ENCODE data around the gene RIPPLY1. TPM values are rescaled to one million over a fixed set of nuclear protein-coding genes. Genes with fewer than 3 reads are reported as not detected.
A peak's percentile ranks its signal among the peaks of the same experiment; 100 is the strongest.

The RIPPLY1 gene
- total RNA-seq, 1 donor, result not detected

- peak; percentile 86 for DNase-seq (ENCODE audit: insufficient read length, low spot score, missing footprints)
- peak overlapping the region; percentile 35 for H2AFZ ChIP-seq (ENCODE audit: low read length)
- H3K27me3 ChIP-seq (ENCODE audit: insufficient read depth, low read length), result peaks cover 2% of the 10 kb centered on the region
- H3K4me1 ChIP-seq (ENCODE audit: insufficient read depth, low read length), result peaks cover 36% of the 10 kb centered on the region
- no peak overlapping the region for H3K4me2 ChIP-seq (ENCODE audit: insufficient read depth, low read length)
- peak overlapping the region; percentile 11 for H3K27ac ChIP-seq (ENCODE audit: low read depth, low read length)
- TF ChIP-seq CTCF (IDR thresholded peaks at IDR 0.05; ENCODE audit: extremely low read depth, low read depth, low read length), result no peak
- H3K79me2 ChIP-seq (ENCODE audit: insufficient read depth, low read length), result no peaks in the 10 kb centered on the region
- no peaks in the 10 kb centered on the region for H4K20me1 ChIP-seq (ENCODE audit: insufficient read depth, low read length)
- H3K4me3 ChIP-seq (ENCODE audit: insufficient read depth, low read length), result no peak overlapping the region
- H3K9me3 ChIP-seq (ENCODE audit: low read depth, low read length), result no peaks in the 10 kb centered on the region
- no peaks in the 10 kb centered on the region for H3K36me3 ChIP-seq (ENCODE audit: insufficient read depth, low read length)
Observed at GRCh38 chrX:106897259-106897658, 5.9 kb downstream of the RIPPLY1 start.

GRCh38 chrX:106894978-106895452, 8.1 kb downstream of the RIPPLY1 start:
- no peaks in the 10 kb centered on the region for H3K36me3 ChIP-seq (ENCODE audit: insufficient read depth, low read length)
- peak overlapping the region; percentile 56 for H3K27ac ChIP-seq (ENCODE audit: low read depth, low read length)
- H3K9me3 ChIP-seq (ENCODE audit: low read depth, low read length), result no peaks in the 10 kb centered on the region
- H3K79me2 ChIP-seq (ENCODE audit: insufficient read depth, low read length), result no peaks in the 10 kb centered on the region
- H3K27me3 ChIP-seq (ENCODE audit: insufficient read depth, low read length), result peaks cover 11% of the 10 kb centered on the region
- TF ChIP-seq CTCF (IDR thresholded peaks at IDR 0.05; ENCODE audit: extremely low read depth, low read depth, low read length), result no peak
- no peaks in the 10 kb centered on the region for H4K20me1 ChIP-seq (ENCODE audit: insufficient read depth, low read length)
- H3K4me3 ChIP-seq (ENCODE audit: insufficient read depth, low read length), result no peak overlapping the region
- H2AFZ ChIP-seq (ENCODE audit: low read length), result no peak overlapping the region
- DNase-seq (ENCODE audit: insufficient read length, low spot score, missing footprints), result no peak
- peak overlapping the region; percentile 38 for H3K4me2 ChIP-seq (ENCODE audit: insufficient read depth, low read length)
- H3K4me1 ChIP-seq (ENCODE audit: insufficient read depth, low read length), result peaks cover 36% of the 10 kb centered on the region

- Histone ChIP-seq H3K27me3 (ENCODE audit: insufficient read depth, low read length) (peaks cover 11% of the 10 kb centered on the region), H3K36me3 (ENCODE audit: insufficient read depth, low read length) (no peaks in the 10 kb centered on the region), H3K9me3 (ENCODE audit: low read depth, low read length) (no peaks in the 10 kb centered on the region), H2AFZ (ENCODE audit: low read length) (peak overlapping the region; percentile 63), H4K20me1 (ENCODE audit: insufficient read depth, low read length) (no peaks in the 10 kb centered on the region), H3K4me1 (ENCODE audit: insufficient read depth, low read length) (peaks cover 33% of the 10 kb centered on the region), H3K4me3 (ENCODE audit: insufficient read depth, low read length) (no peak overlapping the region), H3K79me2 (ENCODE audit: insufficient read depth, low read length) (no peaks in the 10 kb centered on the region), H3K27ac (ENCODE audit: low read depth, low read length) (peak overlapping the region; percentile 56), H3K4me2 (ENCODE audit: insufficient read depth, low read length) (peak overlapping the region; percentile 38)
- TF ChIP-seq CTCF (IDR thresholded peaks at IDR 0.05; ENCODE audit: extremely low read depth, low read depth, low read length), result peak; percentile 94
- DNase-seq (ENCODE audit: insufficient read length, low spot score, missing footprints), result peak; percentile 72
Observed at GRCh38 chrX:106894392-106894909, 8.7 kb downstream of the RIPPLY1 start.

- Histone ChIP-seq H4K20me1 (ENCODE audit: insufficient read depth, low read length) (no peaks in the 10 kb centered on the region), H3K36me3 (ENCODE audit: insufficient read depth, low read length) (no peaks in the 10 kb centered on the region), H3K9me3 (ENCODE audit: low read depth, low read length) (no peaks in the 10 kb centered on the region), H3K4me2 (ENCODE audit: insufficient read depth, low read length) (no peak overlapping the region), H3K4me1 (ENCODE audit: insufficient read depth, low read length) (peaks cover 18% of the 10 kb centered on the region), H3K27ac (ENCODE audit: low read depth, low read length) (no peak overlapping the region), H3K4me3 (ENCODE audit: insufficient read depth, low read length) (no peak overlapping the region), H2AFZ (ENCODE audit: low read length) (no peak overlapping the region), H3K79me2 (ENCODE audit: insufficient read depth, low read length) (no peaks in the 10 kb centered on the region), H3K27me3 (ENCODE audit: insufficient read depth, low read length) (peaks cover 11% of the 10 kb centered on the region)
- no peak for TF ChIP-seq CTCF (IDR thresholded peaks at IDR 0.05; ENCODE audit: extremely low read depth, low read depth, low read length)
- DNase-seq (ENCODE audit: insufficient read length, low spot score, missing footprints), result no peak
Observed at GRCh38 chrX:106891762-106892460, 11.2 kb downstream of the RIPPLY1 start.

All from osteoblast (primary cell).